Chondrocyte (in vitro differentiated cells): ENCODE data around the gene SLC35B2. TPM values are rescaled to one million over a fixed set of nuclear protein-coding genes. Genes with fewer than 3 reads are reported as not detected.

Experiments
- DNase-seq: peaks from one replicate; pipeline ENCODE4 v3.0.0; 2021; ENCODE audit warnings: mixed read lengths, low spot score
- H3K27ac Mint-ChIP-seq: one replicate; pipeline ENCODE4 v1.8.0; 2021; ENCODE audit warnings: mild to moderate bottlenecking, moderate library complexity, mixed read lengths; ENCODE audit not compliant: unreplicated experiment
- H3K27me3 Mint-ChIP-seq: 2 replicates; pipeline ENCODE4 v1.8.0; 2021; ENCODE audit warnings: low read depth, mixed read lengths
- H3K36me3 Mint-ChIP-seq: 2 replicates; pipeline ENCODE4 v1.8.0; 2021; ENCODE audit warnings: low read depth, mixed read lengths
- H3K4me1 Mint-ChIP-seq: 2 replicates; pipeline ENCODE4 v1.8.0; 2021; ENCODE audit warnings: low read depth, mild to moderate bottlenecking, mixed read lengths
- H3K4me3 Mint-ChIP-seq: one replicate; pipeline ENCODE4 v1.8.0; 2021; ENCODE audit warnings: mild to moderate bottlenecking, moderate library complexity, mixed read lengths; ENCODE audit not compliant: unreplicated experiment
- H3K9me3 Mint-ChIP-seq: 2 replicates; pipeline ENCODE4 v1.8.0; 2021; ENCODE audit warnings: low read depth, mixed read lengths
- CTCF ChIP-seq: fragments of 200-600 bp; sonication (generic); IDR thresholded peaks from 2 replicates; pipeline ENCODE4 v1.5.0; 2021; ENCODE audit warnings: antibody characterized with exemption, mild to moderate bottlenecking, moderate library complexity
- total RNA-seq: library from RNA; stranded (reverse); gene quantifications from 3 replicates; pipeline ENCODE4 v1.2.1, GENCODE V29; 2021

Gene SLC35B2
- total RNA-seq, 1 donor from 2014 or later: 71.5 TPM

- DNase-seq: peak; percentile 96
- Mint-ChIP-seq H3K9me3 (no peaks in the 10 kb centered on the region), H3K27ac (peak overlapping the region; percentile 98), H3K4me1 (peaks cover 59% of the 10 kb centered on the region), H3K27me3 (no peaks in the 10 kb centered on the region), H3K36me3 (peaks cover 8% of the 10 kb centered on the region), H3K4me3 (peak overlapping the region; percentile 80)
- peak; percentile 100 for TF ChIP-seq CTCF
Observed at GRCh38 chr6:44237813-44238433, 19.4 kb downstream of the SLC35B2 start.

- DNase-seq: peak; percentile 98
- Mint-ChIP-seq H3K27ac (peak overlapping the region; percentile 98), H3K4me1 (peaks cover 62% of the 10 kb centered on the region), H3K36me3 (peaks cover 11% of the 10 kb centered on the region), H3K4me3 (peak overlapping the region; percentile 80), H3K27me3 (no peaks in the 10 kb centered on the region), H3K9me3 (no peaks in the 10 kb centered on the region)
- TF ChIP-seq CTCF: no peak
Observed at GRCh38 chr6:44237021-44237812, 20.1 kb downstream of the SLC35B2 start.

GRCh38 chr6:44235891-44236516 is 21.3 kb downstream of the SLC35B2 start:
- Mint-ChIP-seq H3K27ac (peak overlapping the region; percentile 57), H3K9me3 (no peaks in the 10 kb centered on the region), H3K36me3 (peaks cover 16% of the 10 kb centered on the region), H3K4me1 (peaks cover 64% of the 10 kb centered on the region), H3K27me3 (no peaks in the 10 kb centered on the region), H3K4me3 (no peak overlapping the region)
- DNase-seq: peak; percentile 36
- no peak for TF ChIP-seq CTCF

GRCh38 chr6:44235269-44235668 is 22.1 kb downstream of the SLC35B2 start:
- Mint-ChIP-seq H3K4me1 (peaks cover 68% of the 10 kb centered on the region), H3K27me3 (no peaks in the 10 kb centered on the region), H3K27ac (peak overlapping the region; percentile 96), H3K36me3 (peaks cover 20% of the 10 kb centered on the region), H3K4me3 (no peak overlapping the region), H3K9me3 (no peaks in the 10 kb centered on the region)
- TF ChIP-seq CTCF: no peak
- DNase-seq: peak; percentile 12
